NB4 (cell line): ENCODE data around the gene TTL.

Source experiments
- POLR2A ChIP-seq: IDR thresholded peaks from 2 replicates; pipeline ENCODE4 v1.6.1; 2011; ENCODE audit warnings: mild to moderate bottlenecking; ENCODE audit not compliant: insufficient read length; ENCODE audit errors: extremely low read depth
- TF ChIP-seq, protein P1 (sequence below): IDR thresholded peaks from one replicate; pipeline ENCODE4 v1.5.1; 2012; ENCODE audit warnings: low read depth, low read length

DNA sequence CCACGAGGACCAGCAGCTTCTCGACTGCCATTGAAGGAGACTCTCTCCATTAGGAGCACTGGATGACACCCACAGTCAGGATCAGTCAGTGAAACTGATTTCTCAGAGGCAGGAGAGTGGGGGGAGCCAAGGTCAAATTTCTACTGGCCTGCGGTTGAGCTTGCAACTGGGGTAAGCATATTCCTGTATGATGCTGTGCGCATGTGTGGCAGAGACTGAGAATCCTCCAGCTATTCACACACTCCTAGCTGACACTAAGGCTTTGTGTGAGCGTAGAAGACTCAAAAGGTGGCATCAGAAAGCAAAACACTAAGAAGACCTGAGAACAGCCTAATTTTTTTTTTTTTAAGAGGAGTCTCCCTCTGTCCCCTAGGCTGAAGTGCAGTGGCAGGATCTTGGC lies 19.8 kb upstream of the TTL start:
- TF ChIP-seq, protein P1, sequence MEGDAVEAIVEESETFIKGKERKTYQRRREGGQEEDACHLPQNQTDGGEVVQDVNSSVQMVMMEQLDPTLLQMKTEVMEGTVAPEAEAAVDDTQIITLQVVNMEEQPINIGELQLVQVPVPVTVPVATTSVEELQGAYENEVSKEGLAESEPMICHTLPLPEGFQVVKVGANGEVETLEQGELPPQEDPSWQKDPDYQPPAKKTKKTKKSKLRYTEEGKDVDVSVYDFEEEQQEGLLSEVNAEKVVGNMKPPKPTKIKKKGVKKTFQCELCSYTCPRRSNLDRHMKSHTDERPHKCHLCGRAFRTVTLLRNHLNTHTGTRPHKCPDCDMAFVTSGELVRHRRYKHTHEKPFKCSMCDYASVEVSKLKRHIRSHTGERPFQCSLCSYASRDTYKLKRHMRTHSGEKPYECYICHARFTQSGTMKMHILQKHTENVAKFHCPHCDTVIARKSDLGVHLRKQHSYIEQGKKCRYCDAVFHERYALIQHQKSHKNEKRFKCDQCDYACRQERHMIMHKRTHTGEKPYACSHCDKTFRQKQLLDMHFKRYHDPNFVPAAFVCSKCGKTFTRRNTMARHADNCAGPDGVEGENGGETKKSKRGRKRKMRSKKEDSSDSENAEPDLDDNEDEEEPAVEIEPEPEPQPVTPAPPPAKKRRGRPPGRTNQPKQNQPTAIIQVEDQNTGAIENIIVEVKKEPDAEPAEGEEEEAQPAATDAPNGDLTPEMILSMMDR, result no peak
- TF ChIP-seq POLR2A, result no peak
